WTC11 (cell line): Measurements from ENCODE around the gene FAHD1. TPM values are rescaled to one million over a fixed set of nuclear protein-coding genes. Genes with fewer than 3 reads are reported as not detected.

Source experiments
- ATAC-seq: fragments of 200-7000 bp; cut with Tn5 transposase; 2 replicates; pipeline ENCODE4 v1.10.0; 2021; ENCODE audit warnings: mild to moderate bottlenecking, moderate library complexity
- CTCF ChIA-PET: fragments of 300-600 bp; sonication (Branson Sonifier 250); formaldehyde crosslinking; loops from one replicate; lab custom pipeline; 2021; ENCODE audit warnings: antibody characterized with exemption; lab: Charles Lee
- POLR2A ChIA-PET: fragments of 350-600 bp; sonication (Branson Sonifier 250); formaldehyde crosslinking; loops from one replicate; lab custom pipeline; 2021; ENCODE audit warnings: antibody characterized with exemption; lab: Charles Lee
- DNase-seq: peaks from one replicate; pipeline ENCODE4 v3.0.0; 2021; ENCODE audit warnings: low spot score
- H3K27ac Mint-ChIP-seq: 2 replicates; pipeline ENCODE4 v1.8.0; 2021; ENCODE audit warnings: mixed read lengths
- H3K27me3 Mint-ChIP-seq: 2 replicates; pipeline ENCODE4 v1.8.0; 2021; ENCODE audit warnings: low read depth, mild to moderate bottlenecking, moderate library complexity, mixed read lengths
- H3K36me3 Mint-ChIP-seq: 2 replicates; pipeline ENCODE4 v1.8.0; 2021; ENCODE audit warnings: mixed read lengths
- H3K4me1 Mint-ChIP-seq: 2 replicates; pipeline ENCODE4 v1.8.0; 2022; ENCODE audit warnings: mixed read lengths
- H3K4me3 Mint-ChIP-seq: 2 replicates; pipeline ENCODE4 v1.8.0; 2021; ENCODE audit warnings: mild to moderate bottlenecking, moderate library complexity, mixed read lengths
- H3K9me3 Mint-ChIP-seq: 2 replicates; pipeline ENCODE4 v1.8.0; 2021; ENCODE audit warnings: mixed read lengths
- ATF6 ChIP-seq: sonication (generic); formaldehyde crosslinking; IDR thresholded peaks from 2 replicates; pipeline ENCODE4 v1.8.1; 2023; ENCODE audit warnings: mild to moderate bottlenecking, missing genetic modification reagents
- CREB1 ChIP-seq: sonication (generic); formaldehyde crosslinking; IDR thresholded peaks from 2 replicates; pipeline ENCODE4 v1.8.0; 2023; ENCODE audit warnings: mild to moderate bottlenecking, missing genetic modification reagents
- CREM ChIP-seq: sonication (generic); formaldehyde crosslinking; IDR thresholded peaks from 2 replicates; pipeline ENCODE4 v1.8.1; 2022; ENCODE audit warnings: mild to moderate bottlenecking, missing genetic modification reagents, moderate library complexity
- CTCF ChIP-seq: fragments of 200-600 bp; IDR thresholded peaks from 2 replicates; pipeline ENCODE4 v1.8.0; 2022; ENCODE audit warnings: antibody characterized with exemption
- ERG ChIP-seq: fragments of 250-450 bp; sonication (Bioruptor Pico); IDR thresholded peaks from 2 replicates; pipeline ENCODE4 v1.8.0; 2021; ENCODE audit warnings: mild to moderate bottlenecking
- FOXJ3 ChIP-seq: sonication (generic); formaldehyde crosslinking; IDR thresholded peaks from 2 replicates; pipeline ENCODE4 v1.9.0; 2021; ENCODE audit warnings: missing genetic modification reagents, mild to moderate bottlenecking, borderline replicate concordance
- GABPB1 ChIP-seq: sonication (generic); formaldehyde crosslinking; IDR thresholded peaks from 2 replicates; pipeline ENCODE4 v1.8.1; 2023; ENCODE audit warnings: mild to moderate bottlenecking, missing genetic modification reagents
- GTF2I ChIP-seq: fragments of 250-450 bp; sonication (Bioruptor Pico); conservative IDR thresholded peaks from 2 replicates; pipeline ENCODE4 v1.4.0; 2021; ENCODE audit warnings: mild to moderate bottlenecking
- HMGA2 ChIP-seq: fragments of 250-450 bp; sonication (Bioruptor Pico); IDR thresholded peaks from 2 replicates; pipeline ENCODE4 v1.4.0; 2021; ENCODE audit warnings: mild to moderate bottlenecking, moderate library complexity
- HMGXB4 ChIP-seq: sonication (generic); formaldehyde crosslinking; IDR thresholded peaks from 2 replicates; pipeline ENCODE4 v1.8.1; 2023; ENCODE audit warnings: mild to moderate bottlenecking, moderate library complexity, missing genetic modification reagents
- IRF2 ChIP-seq: sonication (generic); formaldehyde crosslinking; IDR thresholded peaks from 2 replicates; pipeline ENCODE4 v1.8.0; 2022; ENCODE audit warnings: low read depth, missing genetic modification reagents, borderline replicate concordance
- JAZF1 ChIP-seq: fragments of 250-450 bp; sonication (Bioruptor Pico); IDR thresholded peaks from 2 replicates; pipeline ENCODE4 v1.9.0; 2021; ENCODE audit warnings: moderate library complexity, mild to moderate bottlenecking, inconsistent platforms
- JUN ChIP-seq: sonication (generic); formaldehyde crosslinking; IDR thresholded peaks from 2 replicates; pipeline ENCODE4 v1.8.0; 2023; ENCODE audit warnings: mild to moderate bottlenecking, missing genetic modification reagents
- KAT7 ChIP-seq: sonication (generic); formaldehyde crosslinking; IDR thresholded peaks from 2 replicates; pipeline ENCODE4 v1.8.1; 2023; ENCODE audit warnings: missing genetic modification reagents, mild to moderate bottlenecking, borderline replicate concordance
- MAX ChIP-seq: sonication (generic); formaldehyde crosslinking; IDR thresholded peaks from 2 replicates; pipeline ENCODE4 v1.8.0; 2022; ENCODE audit warnings: mild to moderate bottlenecking, missing genetic modification reagents
- MLX ChIP-seq: sonication (generic); formaldehyde crosslinking; IDR thresholded peaks from 2 replicates; pipeline ENCODE4 v1.8.1; 2023; ENCODE audit warnings: mild to moderate bottlenecking, missing genetic modification reagents, moderate library complexity
- NFYB ChIP-seq: sonication (generic); formaldehyde crosslinking; conservative IDR thresholded peaks from 2 replicates; pipeline ENCODE4 v1.8.0; 2022; ENCODE audit warnings: low read depth, missing genetic modification reagents
- NR3C1 ChIP-seq: sonication (generic); formaldehyde crosslinking; conservative IDR thresholded peaks from 2 replicates; pipeline ENCODE4 v1.8.1; 2023; ENCODE audit warnings: low read depth, mild to moderate bottlenecking, missing genetic modification reagents
- SP1 ChIP-seq: sonication (generic); formaldehyde crosslinking; conservative IDR thresholded peaks from 2 replicates; pipeline ENCODE4 v1.8.1; 2022; ENCODE audit warnings: missing genetic modification reagents
- TCF7 ChIP-seq: sonication (generic); formaldehyde crosslinking; IDR thresholded peaks from 2 replicates; pipeline ENCODE4 v1.8.0; 2022; ENCODE audit warnings: mild to moderate bottlenecking, low read depth, missing genetic modification reagents, moderate library complexity
- TEAD1 ChIP-seq: sonication (generic); formaldehyde crosslinking; IDR thresholded peaks from 2 replicates; pipeline ENCODE4 v1.8.0; 2022; ENCODE audit warnings: mild to moderate bottlenecking, missing genetic modification reagents
- TP53 ChIP-seq: sonication (generic); formaldehyde crosslinking; IDR thresholded peaks from 2 replicates; pipeline ENCODE4 v1.8.1; 2023; ENCODE audit warnings: mild to moderate bottlenecking, missing genetic modification reagents
- ZBTB21 ChIP-seq: sonication (generic); formaldehyde crosslinking; IDR thresholded peaks from 2 replicates; pipeline ENCODE4 v1.8.1; 2023; ENCODE audit warnings: mild to moderate bottlenecking, missing genetic modification reagents, borderline replicate concordance
- ZNF219 ChIP-seq: sonication (generic); formaldehyde crosslinking; IDR thresholded peaks from 2 replicates; pipeline ENCODE4 v1.8.0; 2023; ENCODE audit warnings: missing genetic modification reagents, mild to moderate bottlenecking, borderline replicate concordance
- ZNF232 ChIP-seq: sonication (generic); formaldehyde crosslinking; IDR thresholded peaks from 2 replicates; pipeline ENCODE4 v1.8.0; 2022; ENCODE audit warnings: mild to moderate bottlenecking, missing genetic modification reagents
- ZNF416 ChIP-seq: fragments of 250-450 bp; sonication (Bioruptor Pico); IDR thresholded peaks from 2 replicates; pipeline ENCODE4 v1.9.0; 2021; ENCODE audit warnings: mild to moderate bottlenecking, inconsistent platforms
- total RNA-seq: library from RNA; stranded (reverse); gene quantifications from 3 replicates; pipeline ENCODE4 v1.2.3, GENCODE V29; 2021

Gene FAHD1
- total RNA-seq, 1 experiment from 2014 or later = 14.3 TPM

- H3K27ac Mint-ChIP-seq = no peak overlapping the region
- TF ChIP-seq NFYB (no peak), GABPB1 (CRISPR knock-in tag) (0 out of 2 replicates have a peak, but pooled peaks have one; percentile 29)
- TF ChIP-seq, all 79 proteins: peak for 1
- ATAC-seq (no peak), DNase-seq (no peak)
- H3K36me3 Mint-ChIP-seq = no peaks in the 10 kb centered on the region
- CTCF ChIA-PET = interaction anchor here (0.7 to 1.0 kb wide), 3 partner anchors 53 to 71 kb away, joined by 3 to 4 read pairs (median 3); no protein-coding TSS in a partner anchor
- peaks cover 35% of the 10 kb centered on the region for H3K27me3 Mint-ChIP-seq
- no peaks in the 10 kb centered on the region for H3K9me3 Mint-ChIP-seq
- H3K4me3 Mint-ChIP-seq = no peak overlapping the region
- POLR2A ChIA-PET = interaction anchor here (0.7 kb wide), 1 partner anchor 71 kb away, joined by 7 read pairs; no protein-coding TSS in a partner anchor
- no peaks in the 10 kb centered on the region; the same call in 1 of the 2 replicates for H3K4me1 Mint-ChIP-seq
Measured at GRCh38 chr16:1870365-1871082, 43.5 kb downstream of the FAHD1 start.

GRCh38 chr16:1871974-1872635 lies 45.1 kb downstream of the FAHD1 start, which contains the start of gene MEIOB:
TSS of gene MEIOB (minus strand) at chr16:1872164. CDS start at chr16:1868175, 3,989 bp downstream.
- CTCF ChIA-PET = interaction anchor here (1.0 to 3.2 kb wide), 3 partner anchors 52 to 70 kb away, joined by 4 to 10 read pairs (median 5); no protein-coding TSS in a partner anchor
- Mint-ChIP-seq H3K27ac (no peak within 1 kb of the TSS), H3K9me3 (no peaks in the 10 kb centered on the region), H3K36me3 (no peaks in the 10 kb centered on the region), H3K4me1 (no peaks in the 10 kb centered on the region; the same call in 1 of the 2 replicates), H3K27me3 (peaks cover 35% of the 10 kb centered on the region), H3K4me3 (peak within 1 kb of the TSS; percentile 85)
- DNase-seq = peak; percentile 88
- ATAC-seq = peak; percentile 99
- POLR2A ChIA-PET = interaction anchor here (1.2 kb wide), 1 partner anchor 12 kb away, joined by 3 read pairs; no protein-coding TSS in a partner anchor
- TF ChIP-seq GTF2I (CRISPR knock-in tag) = no peak
- no peak for TF ChIP-seq CREB1 (CRISPR knock-in tag)
- no peak for TF ChIP-seq ZBTB21 (CRISPR knock-in tag)
- no peak for TF ChIP-seq HMGA2 (CRISPR knock-in tag)
- TF ChIP-seq TEAD1 (CRISPR knock-in tag) = 0 out of 2 replicates have a peak, but pooled peaks have one; percentile 35
- TF ChIP-seq CTCF = no peak
- no peak for TF ChIP-seq MLX (CRISPR knock-in tag)
- no peak for TF ChIP-seq FOXJ3 (CRISPR knock-in tag)
- no peak for TF ChIP-seq IRF2 (CRISPR knock-in tag)
- peak; percentile 61; the same call in 1 of the 2 replicates for TF ChIP-seq ZNF232
- no peak for TF ChIP-seq ZNF416 (CRISPR knock-in tag)
- TF ChIP-seq TP53 (CRISPR knock-in tag) = peak; percentile 60; the same call in 1 of the 2 replicates
- peak; percentile 92; the same call in 1 of the 2 replicates for TF ChIP-seq MAX
- TF ChIP-seq TCF7 (CRISPR knock-in tag) = peak; percentile 89
- TF ChIP-seq ZNF219 (CRISPR knock-in tag) = no peak
- TF ChIP-seq CREM (CRISPR knock-in tag) = 0 out of 2 replicates have a peak, but pooled peaks have one; percentile 24
- TF ChIP-seq JAZF1 = no peak
- no peak for TF ChIP-seq HMGXB4 (CRISPR knock-in tag)
- peak; percentile 91 for TF ChIP-seq SP1 (CRISPR knock-in tag)
- TF ChIP-seq KAT7 = no peak
- TF ChIP-seq ERG (CRISPR knock-in tag) = no peak
- no peak for TF ChIP-seq JUN (CRISPR knock-in tag)
- 0 out of 2 replicates have a peak, but pooled peaks have one; percentile 58 for TF ChIP-seq NR3C1
- TF ChIP-seq ATF6 (CRISPR knock-in tag) = no peak
